Measurements from ENCODE around the gene MRPL49.

MRPL49 gene

GRCh38 chr11:65121447-65121864 is 665 bp upstream of the MRPL49 start:
- Histone ChIP-seq H3K79me2 (ENCODE audit: insufficient read depth, low read depth) (peaks cover 59% of the 10 kb centered on the region), H4K20me1 (ENCODE audit: insufficient read depth) (no peaks in the 10 kb centered on the region), H3K9ac (peak overlapping the region; percentile 86), H2AFZ (ENCODE audit: low read depth) (no peak overlapping the region), H3K27ac (peak overlapping the region; percentile 59), H3K36me3 (ENCODE audit: insufficient read depth) (no peaks in the 10 kb centered on the region), H3K27me3 (ENCODE audit: insufficient read depth, low read depth) (no peaks in the 10 kb centered on the region), H3K4me2 (peak overlapping the region; percentile 56), H3K4me3 (IDR thresholded peaks at IDR 0.05; ENCODE audit: insufficient read depth, low read depth, low read length) (no peak overlapping the region), H3K4me1 (ENCODE audit: low read depth, poor library complexity, severe bottlenecking) (peaks cover 42% of the 10 kb centered on the region)
- TF ChIP-seq, protein P1, sequence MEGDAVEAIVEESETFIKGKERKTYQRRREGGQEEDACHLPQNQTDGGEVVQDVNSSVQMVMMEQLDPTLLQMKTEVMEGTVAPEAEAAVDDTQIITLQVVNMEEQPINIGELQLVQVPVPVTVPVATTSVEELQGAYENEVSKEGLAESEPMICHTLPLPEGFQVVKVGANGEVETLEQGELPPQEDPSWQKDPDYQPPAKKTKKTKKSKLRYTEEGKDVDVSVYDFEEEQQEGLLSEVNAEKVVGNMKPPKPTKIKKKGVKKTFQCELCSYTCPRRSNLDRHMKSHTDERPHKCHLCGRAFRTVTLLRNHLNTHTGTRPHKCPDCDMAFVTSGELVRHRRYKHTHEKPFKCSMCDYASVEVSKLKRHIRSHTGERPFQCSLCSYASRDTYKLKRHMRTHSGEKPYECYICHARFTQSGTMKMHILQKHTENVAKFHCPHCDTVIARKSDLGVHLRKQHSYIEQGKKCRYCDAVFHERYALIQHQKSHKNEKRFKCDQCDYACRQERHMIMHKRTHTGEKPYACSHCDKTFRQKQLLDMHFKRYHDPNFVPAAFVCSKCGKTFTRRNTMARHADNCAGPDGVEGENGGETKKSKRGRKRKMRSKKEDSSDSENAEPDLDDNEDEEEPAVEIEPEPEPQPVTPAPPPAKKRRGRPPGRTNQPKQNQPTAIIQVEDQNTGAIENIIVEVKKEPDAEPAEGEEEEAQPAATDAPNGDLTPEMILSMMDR (conservative IDR thresholded peaks at IDR 0.05; ENCODE audit: low read depth, low read length): no peak

DNA sequence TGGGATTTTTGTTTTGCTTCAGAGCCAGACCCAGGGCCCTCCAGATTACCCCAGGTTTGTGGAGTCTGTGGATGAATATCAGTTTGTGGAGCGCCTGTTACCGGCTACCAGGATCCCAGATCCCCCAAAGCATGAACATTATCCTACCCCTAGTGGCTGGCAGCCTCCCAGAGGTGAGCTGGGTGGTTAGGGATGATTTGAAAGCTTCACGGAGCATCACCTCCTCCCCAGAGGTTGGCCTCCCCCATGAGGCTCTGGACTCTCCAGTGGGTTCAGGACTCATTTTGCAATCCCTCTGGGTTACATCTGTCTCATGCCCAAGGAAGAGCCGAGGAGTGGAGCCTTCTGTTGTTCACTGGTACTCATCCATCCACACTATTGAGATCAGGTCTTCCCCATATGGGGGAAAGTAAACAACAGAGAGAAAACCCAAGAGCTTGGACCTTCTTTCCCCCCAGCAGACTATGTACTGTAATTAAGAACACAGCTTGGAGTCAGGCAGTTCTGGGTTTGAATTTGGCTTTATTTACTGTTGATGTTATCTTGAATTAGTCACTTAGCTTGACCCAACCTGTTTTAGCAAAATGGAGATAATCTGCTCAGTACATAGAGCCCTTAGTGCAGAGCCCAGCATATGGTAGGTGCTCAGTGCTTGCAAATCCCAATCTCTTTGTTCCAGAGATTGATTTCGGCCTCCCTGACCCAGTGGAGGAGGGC is 2.5 kb downstream of the MRPL49 start:
- H3K27ac ChIP-seq: no peak overlapping the region
- no peak overlapping the region for H2AFZ ChIP-seq (ENCODE audit: low read depth)
- H4K20me1 ChIP-seq (ENCODE audit: insufficient read depth): no peaks in the 10 kb centered on the region
- no peak overlapping the region for H3K4me3 ChIP-seq (IDR thresholded peaks at IDR 0.05; ENCODE audit: insufficient read depth, low read depth, low read length)
- H3K79me2 ChIP-seq (ENCODE audit: insufficient read depth, low read depth): peaks cover 42% of the 10 kb centered on the region
- H3K4me1 ChIP-seq (ENCODE audit: low read depth, poor library complexity, severe bottlenecking): peaks cover 28% of the 10 kb centered on the region
- no peak overlapping the region for H3K9ac ChIP-seq
- TF ChIP-seq, protein P1 (conservative IDR thresholded peaks at IDR 0.05; ENCODE audit: low read depth, low read length): no peak
- no peaks in the 10 kb centered on the region; the same call in 1 of the 2 replicates for H3K36me3 ChIP-seq (ENCODE audit: insufficient read depth)
- H3K27me3 ChIP-seq (ENCODE audit: insufficient read depth, low read depth): no peaks in the 10 kb centered on the region
- H3K4me2 ChIP-seq: no peak overlapping the region

- H3K79me2 ChIP-seq (ENCODE audit: insufficient read depth, low read depth): peaks cover 35% of the 10 kb centered on the region
- TF ChIP-seq, protein P1 (conservative IDR thresholded peaks at IDR 0.05; ENCODE audit: low read depth, low read length): no peak
- H4K20me1 ChIP-seq (ENCODE audit: insufficient read depth): no peaks in the 10 kb centered on the region
- no peak overlapping the region for H3K27ac ChIP-seq
- H3K4me1 ChIP-seq (ENCODE audit: low read depth, poor library complexity, severe bottlenecking): peaks cover 20% of the 10 kb centered on the region
- H3K9ac ChIP-seq: no peak overlapping the region
- no peak overlapping the region for H3K4me2 ChIP-seq
- no peak overlapping the region for H2AFZ ChIP-seq (ENCODE audit: low read depth)
- no peaks in the 10 kb centered on the region for H3K27me3 ChIP-seq (ENCODE audit: insufficient read depth, low read depth)
- H3K4me3 ChIP-seq (IDR thresholded peaks at IDR 0.05; ENCODE audit: insufficient read depth, low read depth, low read length): no peak overlapping the region
- no peaks in the 10 kb centered on the region; the same call in 1 of the 2 replicates for H3K36me3 ChIP-seq (ENCODE audit: insufficient read depth)
Observed at GRCh38 chr11:65125197-65126056, 3.3 kb downstream of the MRPL49 start.

GRCh38 chr11:65126624-65127274 is 4.6 kb downstream of the MRPL49 start:
- H2AFZ ChIP-seq (ENCODE audit: low read depth): no peak overlapping the region
- peaks cover 13% of the 10 kb centered on the region for H3K4me1 ChIP-seq (ENCODE audit: low read depth, poor library complexity, severe bottlenecking)
- peaks cover 21% of the 10 kb centered on the region for H3K79me2 ChIP-seq (ENCODE audit: insufficient read depth, low read depth)
- no peaks in the 10 kb centered on the region; the same call in 1 of the 2 replicates for H3K36me3 ChIP-seq (ENCODE audit: insufficient read depth)
- no peaks in the 10 kb centered on the region for H4K20me1 ChIP-seq (ENCODE audit: insufficient read depth)
- H3K27me3 ChIP-seq (ENCODE audit: insufficient read depth, low read depth): no peaks in the 10 kb centered on the region
- TF ChIP-seq, protein P1 (conservative IDR thresholded peaks at IDR 0.05; ENCODE audit: low read depth, low read length): no peak
- H3K27ac ChIP-seq: no peak overlapping the region
- H3K4me3 ChIP-seq (IDR thresholded peaks at IDR 0.05; ENCODE audit: insufficient read depth, low read depth, low read length): no peak overlapping the region
- no peak overlapping the region for H3K9ac ChIP-seq
- H3K4me2 ChIP-seq: no peak overlapping the region

Data from KMS-11 (cell line).